Heart right ventricle (tissue), 16 donors: ENCODE data around the gene CDH13. TPM values are rescaled to one million over a fixed set of nuclear protein-coding genes. Genes with fewer than 3 reads are reported as not detected.

Source experiments
- ATAC-seq, 8 donors: fragments of 200-7000 bp; cut with Tn5 transposase; one replicate each; pipeline ENCODE4 v1.9.1; 2020; ENCODE audit warnings: mild to moderate bottlenecking in 8 of 8, moderate library complexity in 8 of 8, moderate number of reproducible peaks in 1 of 8
- DNase-seq, 2 donors: peaks; one replicate each; pipeline ENCODE4 v3.0.0-alpha.2; 2020
- H3K27ac ChIP-seq, 10 donors: fragments of 200-600 bp; sonication (generic) in 2 of 10; one replicate each; pipeline versions ENCODE4 v1.5.0 to v1.8.0; 2020 to 2022; ENCODE audit warnings: mild to moderate bottlenecking in 3 of 10
- H3K27me3 ChIP-seq, 7 donors: fragments of 200-600 bp; one replicate each; pipeline ENCODE4 v1.8.0; 2021 to 2022; ENCODE audit warnings: mild to moderate bottlenecking in 2 of 7
- H3K36me3 ChIP-seq, 9 donors: fragments of 200-600 bp; sonication (generic) in 1 of 9; one replicate each; pipeline versions ENCODE4 v1.5.0 to v1.8.0; 2020 to 2022; ENCODE audit warnings: mild to moderate bottlenecking in 2 of 9
- H3K4me1 ChIP-seq, 9 donors: fragments of 200-600 bp; sonication (generic) in 1 of 9; one replicate each; pipeline versions ENCODE4 v1.5.0 to v1.8.0; 2020 to 2022; ENCODE audit warnings: mild to moderate bottlenecking in 4 of 9
- H3K4me3 ChIP-seq, 10 donors: fragments of 200-600 bp; sonication (generic) in 2 of 10; one replicate each; pipeline versions ENCODE4 v1.5.0 to v1.8.0; 2020 to 2022; ENCODE audit warnings: mild to moderate bottlenecking in 7 of 10, moderate library complexity in 2 of 10
- H3K9me3 ChIP-seq, 11 donors: fragments of 200-600 bp in 10 of 11; sonication (generic) in 2 of 11; one replicate each; pipeline versions ENCODE4 v1.5.0 to v1.8.0; 2013 to 2022; ENCODE audit warnings: mild to moderate bottlenecking in 2 of 11, control low read depth in 1 of 11, moderate library complexity in 1 of 11
- WGBS, 2 donors: extraction: QIAGEN DNeasy Blood & Tissue Kit; methylation state at CpG; one replicate each; pipeline ENCODE4 v1.1.7; 2013; ENCODE audit warnings: inconsistent platforms in 1 of 2; 5-methylcytosine and 5-hydroxymethylcytosine counted together
- intact Hi-C, 10 donors: fragments of 100-400 bp; cut with DNase I; formaldehyde crosslinking; loops; one replicate each; pipeline versions ENCODE4 v1.11.1 to v1.14.2; 2022
- microRNA-seq, 2 donors: library from miRNA; unstranded; fragments of <30 nt; microRNA quantifications; one replicate each; pipeline ENCODE4 v1.2.0, GENCODE V29; 2021
- polyA plus RNA-seq, 2 donors: library from polyadenylated mRNA; stranded (reverse); fragments of 200-250 nt; gene quantifications; one replicate each; pipeline ENCODE4 v1.2.3, GENCODE V29; 2013
- total RNA-seq, 10 donors: library from RNA; stranded (reverse); fragmentation: NEBNext Ultra II Directional in 3 of 10; extraction: Animal tissue kit (Norgen Biotek cat#: 25700) in 3 of 10; gene quantifications; one replicate each; pipeline versions ENCODE4 v1.2.1 to v1.2.4, GENCODE V29; 2021 to 2023
- TF ChIP-seq, protein P1 (sequence below), 9 donors: fragments of 200-600 bp; sonication (generic) in 2 of 9; IDR thresholded peaks; one replicate each; pipeline versions ENCODE4 v1.5.0 to v1.8.0; 2021 to 2022; ENCODE audit warnings: antibody characterized with exemption in 9 of 9, mild to moderate bottlenecking in 5 of 9, moderate library complexity in 1 of 9
- donor health status: Arrhythmogenic right ventricular cardiomyopathy.
- donor health status: ischemic (EF 13 %, LVEDD 7.1; RV severe dilation, severe dysfunction).
- donor health status: healthy with polysubstance abuse.
- donor health status: DM: no; HTN: yes; CAD: no.
- donor health status: DM: no; HTN: no; CAD: no.
- donor health status: ischemic (EF 25% LVEDD 6.9; RV normal size, moderate dysfunction).
- donor health status: ischemic (EF 25% LVEDD 5.7; RV mildly dilated, moderate dysfunction).
- donor health status: healthy.
- donor health status: DM: yes; HTN: yes; CAD: no.
- donor health status: Ischemic cardiomyopathy.
- donor health status: ischemic (EF 35%, LVEDD 5.7; RV mildly dilated, moderate dysfunction).
- donor health status: nonischemic (EF 11% LVEDD 7.7; RV severe dilation, severe dysfunction).
- donor health status: DM: yes; HTN: yes; CAD: no.
- donor health status: PGD.
- donor health status: ischemic (EF 29% LVEDD 5.4; RV normal size, mild dysfunction).
- donor health status: nonischemic (EF 23%, LVEDD 6.1; RV moderate dilation, normal function).

Gene CDH13
- total and polyA plus RNA-seq, 12 donors = 15.5 to 221 (median 168) TPM

DNA sequence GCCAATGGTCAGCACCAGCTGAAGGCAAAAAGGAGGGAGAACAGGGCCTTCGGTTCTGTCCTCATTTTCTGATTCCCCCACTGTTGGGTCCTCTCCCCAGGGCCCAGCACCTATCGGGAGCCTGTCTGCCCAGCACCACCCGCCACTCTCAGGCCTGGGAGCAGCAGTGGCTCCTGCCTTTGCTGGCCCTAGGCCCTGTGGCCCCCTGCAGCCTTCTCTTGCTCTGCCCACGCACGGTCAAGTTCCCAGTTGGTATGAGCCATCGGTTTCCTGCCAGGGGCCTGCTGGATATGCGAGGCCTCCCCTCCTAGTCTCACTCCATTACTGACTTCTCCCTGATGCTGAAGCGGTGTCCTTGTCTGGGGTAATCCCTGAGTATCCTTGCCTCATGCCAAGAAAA is 1218.5 kb downstream of the CDH13 start:
- no peaks in the 10 kb centered on the region for H3K27me3 ChIP-seq
- H3K36me3 ChIP-seq = no peaks in the 10 kb centered on the region
- no peaks in the 10 kb centered on the region for H3K9me3 ChIP-seq
- no peak overlapping the region for H3K27ac ChIP-seq
- DNase-seq (no peak), ATAC-seq (no peak)
- H3K4me1 ChIP-seq = peaks cover 0 to 23% (median 0%) of the 10 kb centered on the region in 9 donors
- intact Hi-C loops = no loop called here
- no peak overlapping the region for H3K4me3 ChIP-seq
- TF ChIP-seq, protein P1, sequence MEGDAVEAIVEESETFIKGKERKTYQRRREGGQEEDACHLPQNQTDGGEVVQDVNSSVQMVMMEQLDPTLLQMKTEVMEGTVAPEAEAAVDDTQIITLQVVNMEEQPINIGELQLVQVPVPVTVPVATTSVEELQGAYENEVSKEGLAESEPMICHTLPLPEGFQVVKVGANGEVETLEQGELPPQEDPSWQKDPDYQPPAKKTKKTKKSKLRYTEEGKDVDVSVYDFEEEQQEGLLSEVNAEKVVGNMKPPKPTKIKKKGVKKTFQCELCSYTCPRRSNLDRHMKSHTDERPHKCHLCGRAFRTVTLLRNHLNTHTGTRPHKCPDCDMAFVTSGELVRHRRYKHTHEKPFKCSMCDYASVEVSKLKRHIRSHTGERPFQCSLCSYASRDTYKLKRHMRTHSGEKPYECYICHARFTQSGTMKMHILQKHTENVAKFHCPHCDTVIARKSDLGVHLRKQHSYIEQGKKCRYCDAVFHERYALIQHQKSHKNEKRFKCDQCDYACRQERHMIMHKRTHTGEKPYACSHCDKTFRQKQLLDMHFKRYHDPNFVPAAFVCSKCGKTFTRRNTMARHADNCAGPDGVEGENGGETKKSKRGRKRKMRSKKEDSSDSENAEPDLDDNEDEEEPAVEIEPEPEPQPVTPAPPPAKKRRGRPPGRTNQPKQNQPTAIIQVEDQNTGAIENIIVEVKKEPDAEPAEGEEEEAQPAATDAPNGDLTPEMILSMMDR (IDR thresholded peaks at IDR 0.05) = no peak
- WGBS, 2 donors = 94 to 95% methylated on average over 8 of the region's 8 CpGs

DNA sequence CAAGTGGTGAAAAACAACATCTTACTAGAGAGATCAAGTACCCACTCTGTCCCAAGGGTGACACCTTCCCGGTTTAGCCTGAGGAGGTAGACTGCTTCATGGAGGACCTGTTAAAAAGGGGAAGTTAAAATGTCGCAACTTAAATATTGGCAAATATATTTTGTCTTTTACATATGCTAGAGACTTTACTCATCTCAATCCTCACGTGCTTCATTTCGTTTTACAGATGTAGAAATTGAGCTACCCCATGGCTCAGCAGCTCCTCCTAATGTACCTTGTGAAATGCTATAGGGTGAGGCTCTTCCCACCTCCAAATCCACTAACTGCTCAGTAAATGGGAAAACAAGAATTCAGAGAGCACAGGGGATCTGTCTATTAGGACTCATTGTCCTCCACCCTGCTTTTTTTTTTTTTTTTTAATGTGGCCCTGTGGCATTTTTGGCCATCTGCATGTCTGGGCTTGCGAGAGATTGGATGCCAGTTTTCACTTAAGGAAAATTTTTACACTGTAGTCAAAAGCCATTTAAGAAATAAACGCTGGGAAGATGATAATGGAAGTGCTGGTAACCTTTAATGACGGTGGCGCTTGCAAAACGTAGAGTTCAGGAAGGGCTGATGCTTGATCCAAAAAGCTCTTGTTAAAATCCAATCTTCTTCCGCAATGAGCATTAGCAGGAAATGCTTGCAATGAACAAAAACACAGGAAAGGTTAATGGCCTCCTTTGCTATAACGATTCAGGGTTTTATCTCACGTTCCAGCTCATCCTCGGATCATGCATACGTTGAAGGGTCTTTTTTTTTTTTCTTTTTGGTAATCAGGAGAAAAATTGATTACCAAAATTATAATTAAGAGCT is 1220.8 kb downstream of the CDH13 start:
- Histone ChIP-seq H3K27me3 (peaks cover 0 to 7% (median 0%) of the 10 kb centered on the region in 7 donors), H3K27ac (no peak overlapping the region), H3K9me3 (no peaks in the 10 kb centered on the region), H3K36me3 (no peaks in the 10 kb centered on the region), H3K4me1 (peaks cover 0 to 18% (median 0%) of the 10 kb centered on the region in 9 donors), H3K4me3 (no peak overlapping the region)
- DNase-seq (no peak), ATAC-seq (no peak)
- WGBS, 2 donors = 67 to 71% methylated on average over 14 of the region's 14 CpGs
- intact Hi-C loops = no loop called here
- TF ChIP-seq, protein P1 (IDR thresholded peaks at IDR 0.05) = no peak

DNA sequence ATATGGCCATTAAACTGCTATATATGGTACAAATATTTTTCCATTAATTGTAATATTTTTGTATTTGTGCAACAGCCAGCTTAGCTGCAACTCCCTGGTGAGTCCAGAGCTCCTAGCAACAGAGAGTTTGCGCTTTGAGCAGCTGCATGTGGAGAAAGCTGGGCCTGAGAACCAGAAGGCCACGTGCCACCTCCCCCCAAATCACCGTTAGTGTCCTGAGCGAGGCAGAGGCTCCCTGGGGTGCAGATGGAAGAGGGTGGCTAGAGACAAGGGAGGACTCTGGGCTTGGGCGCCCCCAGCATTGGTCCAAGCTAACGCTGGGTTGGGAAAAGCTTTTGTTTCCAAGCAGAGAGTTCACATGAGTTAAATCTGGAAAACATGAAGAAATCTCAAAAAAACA is 1222.7 kb downstream of the CDH13 start:
- DNase-seq (peak in 1 of 2 donors; percentile 34), ATAC-seq (peak in 6 of 8 donors; percentile 26 to 82 (median 72))
- peaks cover 0 to 7% (median 0%) of the 10 kb centered on the region in 7 donors for H3K27me3 ChIP-seq
- H3K4me3 ChIP-seq = no peak overlapping the region
- H3K27ac ChIP-seq = peak overlapping the region in 3 of 10 donors; percentile 5 to 18 (median 13)
- 67 to 73% methylated on average over 6 of the region's 6 CpGs for WGBS, 2 donors
- intact Hi-C loops = no loop called here
- no peaks in the 10 kb centered on the region for H3K36me3 ChIP-seq
- TF ChIP-seq, protein P1 (IDR thresholded peaks at IDR 0.05) = no peak
- no peaks in the 10 kb centered on the region for H3K9me3 ChIP-seq
- peaks cover 0 to 10% (median 0%) of the 10 kb centered on the region in 9 donors for H3K4me1 ChIP-seq

Small RNAs within 50 kb of the gene (microRNA-seq; reads per million reads assigned to microRNA genes)
- gene MIR3182 (0 reads per million in 2 donors), gene MIR8058 (0 reads per million in 2 donors)
